ENCODE measurements around the gene PSMB11.

PSMB11 gene

DNA sequence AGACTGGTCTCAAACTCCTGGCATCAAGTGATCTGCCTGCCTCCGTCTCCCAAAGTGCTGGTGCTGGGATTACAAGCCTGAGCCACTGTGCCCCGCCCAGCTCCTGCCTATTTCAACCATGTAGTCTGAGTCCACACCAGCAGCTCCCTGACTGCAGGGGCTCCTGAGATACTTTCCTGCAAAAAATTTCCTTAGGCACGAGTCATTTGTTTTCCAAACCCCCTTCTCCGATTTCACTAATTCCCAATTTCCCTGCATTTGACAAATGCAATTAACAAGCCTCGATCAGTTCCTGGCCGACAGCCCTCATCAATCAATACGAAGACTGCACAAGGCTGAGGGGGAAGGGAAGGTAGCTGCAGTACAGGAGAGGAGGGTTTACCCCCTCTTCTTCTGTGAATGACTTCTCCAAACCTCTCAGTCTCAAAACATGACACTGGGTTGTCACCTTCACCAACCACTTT, 17.4 kb upstream of the PSMB11 start:
- TF ChIP-seq, protein P1, sequence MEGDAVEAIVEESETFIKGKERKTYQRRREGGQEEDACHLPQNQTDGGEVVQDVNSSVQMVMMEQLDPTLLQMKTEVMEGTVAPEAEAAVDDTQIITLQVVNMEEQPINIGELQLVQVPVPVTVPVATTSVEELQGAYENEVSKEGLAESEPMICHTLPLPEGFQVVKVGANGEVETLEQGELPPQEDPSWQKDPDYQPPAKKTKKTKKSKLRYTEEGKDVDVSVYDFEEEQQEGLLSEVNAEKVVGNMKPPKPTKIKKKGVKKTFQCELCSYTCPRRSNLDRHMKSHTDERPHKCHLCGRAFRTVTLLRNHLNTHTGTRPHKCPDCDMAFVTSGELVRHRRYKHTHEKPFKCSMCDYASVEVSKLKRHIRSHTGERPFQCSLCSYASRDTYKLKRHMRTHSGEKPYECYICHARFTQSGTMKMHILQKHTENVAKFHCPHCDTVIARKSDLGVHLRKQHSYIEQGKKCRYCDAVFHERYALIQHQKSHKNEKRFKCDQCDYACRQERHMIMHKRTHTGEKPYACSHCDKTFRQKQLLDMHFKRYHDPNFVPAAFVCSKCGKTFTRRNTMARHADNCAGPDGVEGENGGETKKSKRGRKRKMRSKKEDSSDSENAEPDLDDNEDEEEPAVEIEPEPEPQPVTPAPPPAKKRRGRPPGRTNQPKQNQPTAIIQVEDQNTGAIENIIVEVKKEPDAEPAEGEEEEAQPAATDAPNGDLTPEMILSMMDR (conservative IDR thresholded peaks at IDR 0.05): no peak
- TF ChIP-seq ZFX (IDR thresholded peaks at IDR 0.05): no peak
- no peak overlapping the region for H3K27ac ChIP-seq

GRCh38 chr14:23025151-23025814, 16.7 kb upstream of the PSMB11 start:
- TF ChIP-seq ZFX (IDR thresholded peaks at IDR 0.05): no peak
- TF ChIP-seq, protein P1 (conservative IDR thresholded peaks at IDR 0.05): no peak
- no peak overlapping the region for H3K27ac ChIP-seq

DNA sequence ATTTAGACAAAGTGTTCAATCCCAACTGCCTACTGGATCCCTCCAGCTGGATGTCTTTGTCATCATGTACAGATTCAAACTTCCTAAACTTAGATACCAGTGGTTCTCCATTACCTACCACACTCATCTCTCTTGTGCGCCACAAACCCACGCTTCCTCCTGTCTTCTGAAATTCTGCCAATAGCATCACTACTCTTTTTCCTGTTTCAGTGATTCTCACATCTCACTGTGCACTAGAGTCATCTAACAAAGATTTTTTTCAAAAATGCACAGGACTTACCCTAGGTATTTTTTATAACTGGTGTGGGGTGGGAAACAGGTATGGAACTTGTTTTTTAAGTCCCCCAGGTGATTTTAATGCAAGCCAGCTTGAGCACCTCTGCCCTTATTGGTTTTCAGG, 13.2 kb upstream of the PSMB11 start:
- TF ChIP-seq, protein P1 (conservative IDR thresholded peaks at IDR 0.05): no peak
- TF ChIP-seq ZFX (IDR thresholded peaks at IDR 0.05): no peak
- no peak overlapping the region for H3K27ac ChIP-seq

- H3K27ac ChIP-seq: no peak overlapping the region
- TF ChIP-seq, protein P1 (conservative IDR thresholded peaks at IDR 0.05): no peak
- no peak for TF ChIP-seq ZFX (IDR thresholded peaks at IDR 0.05)
Measured at GRCh38 chr14:23030936-23031335, 11.1 kb upstream of the PSMB11 start.

- TF ChIP-seq, protein P1 (conservative IDR thresholded peaks at IDR 0.05): no peak
- no peak for TF ChIP-seq ZFX (IDR thresholded peaks at IDR 0.05)
- H3K27ac ChIP-seq: no peak overlapping the region; the same call in 1 of the 2 replicates
Measured at GRCh38 chr14:23033251-23033727, 8.7 kb upstream of the PSMB11 start.

DNA sequence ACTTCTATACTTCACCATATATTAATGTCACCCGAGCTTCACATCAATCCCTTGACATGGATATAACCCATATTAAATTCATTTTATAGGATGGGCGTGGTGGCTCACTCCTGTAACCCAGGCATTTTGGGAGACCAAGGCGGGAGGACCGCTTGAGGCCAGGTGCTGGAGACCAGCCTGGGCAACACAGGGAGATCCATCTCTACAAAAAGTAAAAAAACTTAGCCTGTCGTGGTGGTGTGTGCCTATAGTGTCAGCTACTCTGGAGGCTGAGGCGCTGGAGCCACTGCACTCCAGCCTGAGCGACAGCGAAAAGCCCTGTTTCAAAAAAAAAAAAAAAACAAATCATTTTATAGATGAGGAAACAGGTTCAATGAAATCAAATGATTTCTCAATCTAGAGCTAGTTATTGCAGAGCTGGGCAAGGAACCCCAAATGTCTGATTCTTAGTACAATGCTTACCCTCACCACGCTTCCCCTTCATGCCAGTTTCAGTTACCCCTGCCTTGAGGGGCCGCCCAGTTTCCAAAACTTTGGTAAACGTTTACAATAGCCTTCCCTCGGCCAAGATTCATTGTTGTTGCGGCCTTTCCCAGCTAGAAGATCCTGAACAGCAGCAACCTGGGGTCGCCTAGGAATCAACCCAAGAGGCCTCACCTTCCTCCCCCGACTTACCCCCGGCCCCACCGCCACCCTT, 8.1 kb upstream of the PSMB11 start:
- TF ChIP-seq, protein P1 (conservative IDR thresholded peaks at IDR 0.05): no peak
- TF ChIP-seq ZFX (IDR thresholded peaks at IDR 0.05): no peak
- H3K27ac ChIP-seq: peak overlapping the region; percentile 99

Data from C4-2B (cell line).